Panc1 (cell line): ENCODE data around the gene WASF3. TPM values are rescaled to one million over a fixed set of nuclear protein-coding genes. Genes with fewer than 3 reads are reported as not detected.

Experiments used
- ATAC-seq: fragments of 200-7000 bp; cut with Tn5 transposase; 2 replicates; pipeline ENCODE4 v1.9.1; 2020; ENCODE audit warnings: mild to moderate bottlenecking, moderate library complexity
- BruUV-seq: library from RNA; stranded (reverse); fragments of 400-500 nt; replicated peaks from 2 replicates; lab custom pipeline; 2021; lab: Mats Ljungman, UMichigan
- CTCF ChIA-PET: fragments of 300-600 bp; sonication (Branson Sonifier 250); formaldehyde crosslinking; loops from one replicate; lab custom pipeline; 2022; ENCODE audit warnings: antibody characterized with exemption; lab: Charles Lee
- POLR2A ChIA-PET: fragments of 300-600 bp; sonication (Branson Sonifier 250); formaldehyde crosslinking; loops from one replicate; lab custom pipeline; 2022; ENCODE audit warnings: antibody characterized with exemption; lab: Charles Lee
- DNase-seq: peaks from one replicate; pipeline ENCODE4 v3.0.0-alpha.2; 2010; ENCODE audit warnings: low read depth, low spot score
- H3K27ac ChIP-seq: 2 replicates; pipeline ENCODE4 v1.5.1; 2011; ENCODE audit warnings: mild to moderate bottlenecking, low read length, inconsistent platforms
- H3K27me3 ChIP-seq: fragments of 200-500 bp; sonication (Bioruptor generic); 2 replicates; pipeline ENCODE4 v1.6.0; 2014; ENCODE audit warnings: low read length, inconsistent platforms; ENCODE audit not compliant: control insufficient read depth, insufficient read depth
- H3K36me3 ChIP-seq: fragments of 200-500 bp; sonication (Bioruptor generic); 2 replicates; pipeline ENCODE4 v1.5.1; 2014; ENCODE audit warnings: inconsistent platforms, mild to moderate bottlenecking, low read length, moderate library complexity; ENCODE audit not compliant: control insufficient read depth, insufficient read depth
- H3K4me1 ChIP-seq: 2 replicates; pipeline ENCODE4 v1.5.1; 2011; ENCODE audit warnings: inconsistent platforms, mild to moderate bottlenecking, low read length, moderate library complexity; ENCODE audit not compliant: control insufficient read depth, insufficient read depth
- H3K4me3 ChIP-seq, 2 experiments: 2 replicates each; pipeline ENCODE4 v1.5.1; 2011 to 2012; ENCODE audit warnings: low read depth in 2 of 2, low read length in 2 of 2, mild to moderate bottlenecking in 2 of 2, inconsistent platforms in 1 of 2, moderate library complexity in 1 of 2
- H3K9me3 ChIP-seq: fragments of 200-500 bp; sonication (Bioruptor generic); 2 replicates; pipeline ENCODE4 v1.5.1; 2014; ENCODE audit warnings: low read depth, mild to moderate bottlenecking, inconsistent platforms, low read length, moderate library complexity; ENCODE audit not compliant: control insufficient read depth, insufficient read depth
- CTCF ChIP-seq: fragments of 450-650 bp; IDR thresholded peaks from 2 replicates; pipeline ENCODE4 v1.5.1; 2017; ENCODE audit warnings: mild to moderate bottlenecking
- POLR2AphosphoS5 ChIP-seq: IDR thresholded peaks from 2 replicates; pipeline ENCODE4 v1.6.1; 2012; ENCODE audit warnings: mild to moderate bottlenecking, low read depth, low read length, moderate library complexity
- SIN3A ChIP-seq: IDR thresholded peaks from 2 replicates; pipeline ENCODE4 v1.6.1; 2012; ENCODE audit warnings: low read depth, mild to moderate bottlenecking, low read length, moderate library complexity, borderline replicate concordance; ENCODE audit not compliant: insufficient read depth
- TCF7L2 ChIP-seq: IDR thresholded peaks from 2 replicates; pipeline ENCODE4 v1.6.1; 2011; ENCODE audit warnings: mild to moderate bottlenecking, low read depth, low read length, inconsistent platforms
- in situ Hi-C: cut with HindIII; loops from 2 replicates; pipeline ENCODE4 v1.10.0; 2016; ENCODE audit warnings: low sequenced_read_pairs, low pct_unique_long_range_greater_than_20kb
- intact Hi-C: fragments of 100-400 bp; cut with micrococcal nuclease; formaldehyde crosslinking; loops from one replicate; pipeline ENCODE4 v1.10.0; 2022; ENCODE audit not compliant: unreplicated experiment
- total RNA-seq: library from RNA; stranded (reverse); gene quantifications from one replicate; pipeline ENCODE4 v1.2.1, GENCODE V29; 2021; ENCODE audit not compliant: unreplicated experiment
- TF ChIP-seq, protein P1 (sequence below), 2 experiments: IDR thresholded peaks; 2 replicates each; pipeline ENCODE4 v1.6.1; 2011 to 2012; ENCODE audit warnings: low read depth in 2 of 2, control low read depth in 1 of 2, low read length in 1 of 2, mild to moderate bottlenecking in 1 of 2, moderate library complexity in 1 of 2; ENCODE audit not compliant: insufficient read depth in 1 of 2

The WASF3 gene
- total RNA-seq, 1 experiment from 2014 or later = 20.2 TPM

DNA sequence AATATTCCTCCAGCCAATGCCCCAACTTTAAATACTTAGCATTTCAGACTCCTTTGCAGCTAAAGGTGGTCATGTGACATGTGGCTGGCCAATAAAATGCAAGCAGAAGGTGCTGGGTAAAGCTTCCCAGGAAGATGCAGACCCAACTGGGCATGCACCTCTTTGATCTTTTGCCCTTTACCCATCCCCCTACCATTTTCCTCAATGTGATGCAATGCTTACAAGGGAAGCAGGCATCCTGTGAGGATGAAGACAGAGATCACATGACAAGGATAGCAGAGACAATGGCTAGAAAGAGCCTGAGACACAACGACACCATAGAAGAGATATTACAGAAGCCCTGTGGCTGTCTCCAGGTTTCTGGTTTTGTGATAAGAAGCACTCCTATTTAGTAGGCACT lies 2.1 kb upstream of the WASF3 start:
- no TSS peak for BruUV-seq
- intact Hi-C loops = no loop called here
- TF ChIP-seq TCF7L2 = no peak
- TF ChIP-seq SIN3A = no peak
- TF ChIP-seq, protein P1, sequence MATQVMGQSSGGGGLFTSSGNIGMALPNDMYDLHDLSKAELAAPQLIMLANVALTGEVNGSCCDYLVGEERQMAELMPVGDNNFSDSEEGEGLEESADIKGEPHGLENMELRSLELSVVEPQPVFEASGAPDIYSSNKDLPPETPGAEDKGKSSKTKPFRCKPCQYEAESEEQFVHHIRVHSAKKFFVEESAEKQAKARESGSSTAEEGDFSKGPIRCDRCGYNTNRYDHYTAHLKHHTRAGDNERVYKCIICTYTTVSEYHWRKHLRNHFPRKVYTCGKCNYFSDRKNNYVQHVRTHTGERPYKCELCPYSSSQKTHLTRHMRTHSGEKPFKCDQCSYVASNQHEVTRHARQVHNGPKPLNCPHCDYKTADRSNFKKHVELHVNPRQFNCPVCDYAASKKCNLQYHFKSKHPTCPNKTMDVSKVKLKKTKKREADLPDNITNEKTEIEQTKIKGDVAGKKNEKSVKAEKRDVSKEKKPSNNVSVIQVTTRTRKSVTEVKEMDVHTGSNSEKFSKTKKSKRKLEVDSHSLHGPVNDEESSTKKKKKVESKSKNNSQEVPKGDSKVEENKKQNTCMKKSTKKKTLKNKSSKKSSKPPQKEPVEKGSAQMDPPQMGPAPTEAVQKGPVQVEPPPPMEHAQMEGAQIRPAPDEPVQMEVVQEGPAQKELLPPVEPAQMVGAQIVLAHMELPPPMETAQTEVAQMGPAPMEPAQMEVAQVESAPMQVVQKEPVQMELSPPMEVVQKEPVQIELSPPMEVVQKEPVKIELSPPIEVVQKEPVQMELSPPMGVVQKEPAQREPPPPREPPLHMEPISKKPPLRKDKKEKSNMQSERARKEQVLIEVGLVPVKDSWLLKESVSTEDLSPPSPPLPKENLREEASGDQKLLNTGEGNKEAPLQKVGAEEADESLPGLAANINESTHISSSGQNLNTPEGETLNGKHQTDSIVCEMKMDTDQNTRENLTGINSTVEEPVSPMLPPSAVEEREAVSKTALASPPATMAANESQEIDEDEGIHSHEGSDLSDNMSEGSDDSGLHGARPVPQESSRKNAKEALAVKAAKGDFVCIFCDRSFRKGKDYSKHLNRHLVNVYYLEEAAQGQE (IDR thresholded peaks at IDR 0.05; ENCODE audit: insufficient read depth in 1 of 2, low read depth in 2 of 2, low read length in 1 of 2) = no peak
- TF ChIP-seq POLR2AphosphoS5 = no peak
- no peak for TF ChIP-seq CTCF
- ATAC-seq (no peak), DNase-seq (no peak)
- Histone ChIP-seq H3K9me3 (no peaks in the 10 kb centered on the region), H3K27me3 (no peaks in the 10 kb centered on the region), H3K27ac (no peak overlapping the region), H3K36me3 (no peaks in the 10 kb centered on the region), H3K4me1 (peaks cover 6% of the 10 kb centered on the region), H3K4me3 (no peak overlapping the region)
- in situ Hi-C loops = no loop called here
- ChIA-PET POLR2A (no interaction called here), CTCF (no interaction called here)

DNA sequence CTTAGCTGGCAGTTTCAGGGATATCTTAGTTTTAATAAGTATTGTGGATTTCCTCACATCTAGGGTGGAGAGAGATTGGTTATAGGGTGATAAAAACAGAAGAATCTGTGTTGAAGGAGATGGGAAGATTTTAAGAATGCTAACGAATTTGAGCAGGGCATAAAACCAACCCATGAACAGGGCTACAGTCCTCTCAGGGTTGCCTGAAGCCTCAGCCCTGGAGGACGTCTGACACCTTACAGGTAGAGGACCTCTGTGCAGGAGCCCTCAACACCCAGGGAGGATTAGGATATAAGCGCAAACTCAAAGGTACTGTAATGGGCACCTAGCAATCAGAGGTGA lies 461 bp upstream of the WASF3 start:
- H3K4me3 ChIP-seq = peak overlapping the region; percentile 60 to 65
- no peaks in the 10 kb centered on the region for H3K36me3 ChIP-seq
- ATAC-seq = peak; percentile 73
- in situ Hi-C loops (no loop called here), intact Hi-C loops (no loop called here)
- DNase-seq = peak; percentile 2
- ChIA-PET CTCF (interaction anchor here (1.0 kb wide), 1 partner anchor 141 kb away, joined by 3 read pairs; no protein-coding TSS in a partner anchor), POLR2A (interaction anchor here (0.6 kb wide), 3 partner anchors 35 to 290 kb away, joined by 3 to 11 read pairs (median 7); no protein-coding TSS in a partner anchor)
- H3K9me3 ChIP-seq = no peaks in the 10 kb centered on the region
- TF ChIP-seq, protein P1 (IDR thresholded peaks at IDR 0.05; ENCODE audit: insufficient read depth in 1 of 2, low read depth in 2 of 2, low read length in 1 of 2) = no peak
- TF ChIP-seq TCF7L2 = no peak
- no peak for TF ChIP-seq SIN3A
- no peak for TF ChIP-seq POLR2AphosphoS5
- TF ChIP-seq CTCF = no peak
- no TSS peak for BruUV-seq
- no peaks in the 10 kb centered on the region for H3K27me3 ChIP-seq
- no peak overlapping the region for H3K27ac ChIP-seq
- peaks cover 13% of the 10 kb centered on the region for H3K4me1 ChIP-seq
